GM12891 (cell line): ENCODE measurements around the gene IVL.

ENCODE experiments used
- PAX5 ChIP-seq: IDR thresholded peaks from 2 replicates; pipeline ENCODE4 v1.6.1; 2011; ENCODE audit warnings: low read length, moderate library complexity, mild to moderate bottlenecking; ENCODE audit not compliant: insufficient read depth, severe bottlenecking
- POLR2A ChIP-seq: IDR thresholded peaks from 2 replicates; pipeline ENCODE4 v1.6.1; 2011; ENCODE audit warnings: low read depth, low read length, control low read depth
- POLR2AphosphoS5 ChIP-seq: IDR thresholded peaks from 2 replicates; pipeline ENCODE4 v1.6.1; 2011; ENCODE audit warnings: low read depth, low read length, control low read depth
- POU2F2 ChIP-seq: IDR thresholded peaks from 2 replicates; pipeline ENCODE4 v1.6.1; 2011; ENCODE audit warnings: low read depth, mild to moderate bottlenecking, control low read depth, low read length, moderate library complexity
- SPI1 ChIP-seq: IDR thresholded peaks from 2 replicates; pipeline ENCODE4 v1.6.1; 2011; ENCODE audit warnings: low read depth, low read length, control low read depth
- TAF1 ChIP-seq: IDR thresholded peaks from 2 replicates; pipeline ENCODE4 v1.6.1; 2011; ENCODE audit warnings: low read depth, low read length, control low read depth

GRCh38 chr1:152871731-152872126 lies 36.6 kb upstream of the IVL start:
- TF ChIP-seq TAF1 (no peak), POLR2A (no peak), POLR2AphosphoS5 (no peak), SPI1 (no peak), PAX5 (no peak), POU2F2 (no peak)
